ENCODE results near the gene MEFV. TPM values are rescaled to one million over a fixed set of nuclear protein-coding genes. Genes with fewer than 3 reads are reported as not detected.
A peak's percentile ranks its signal among the peaks of the same experiment; 100 is the strongest.

Gene MEFV
- total and polyA plus RNA-seq, 2 of the 13 experiments (the other 11 are each of a cell fraction or from before 2014, with no cell fraction given): 0.22 TPM; not detected in 1

DNA sequence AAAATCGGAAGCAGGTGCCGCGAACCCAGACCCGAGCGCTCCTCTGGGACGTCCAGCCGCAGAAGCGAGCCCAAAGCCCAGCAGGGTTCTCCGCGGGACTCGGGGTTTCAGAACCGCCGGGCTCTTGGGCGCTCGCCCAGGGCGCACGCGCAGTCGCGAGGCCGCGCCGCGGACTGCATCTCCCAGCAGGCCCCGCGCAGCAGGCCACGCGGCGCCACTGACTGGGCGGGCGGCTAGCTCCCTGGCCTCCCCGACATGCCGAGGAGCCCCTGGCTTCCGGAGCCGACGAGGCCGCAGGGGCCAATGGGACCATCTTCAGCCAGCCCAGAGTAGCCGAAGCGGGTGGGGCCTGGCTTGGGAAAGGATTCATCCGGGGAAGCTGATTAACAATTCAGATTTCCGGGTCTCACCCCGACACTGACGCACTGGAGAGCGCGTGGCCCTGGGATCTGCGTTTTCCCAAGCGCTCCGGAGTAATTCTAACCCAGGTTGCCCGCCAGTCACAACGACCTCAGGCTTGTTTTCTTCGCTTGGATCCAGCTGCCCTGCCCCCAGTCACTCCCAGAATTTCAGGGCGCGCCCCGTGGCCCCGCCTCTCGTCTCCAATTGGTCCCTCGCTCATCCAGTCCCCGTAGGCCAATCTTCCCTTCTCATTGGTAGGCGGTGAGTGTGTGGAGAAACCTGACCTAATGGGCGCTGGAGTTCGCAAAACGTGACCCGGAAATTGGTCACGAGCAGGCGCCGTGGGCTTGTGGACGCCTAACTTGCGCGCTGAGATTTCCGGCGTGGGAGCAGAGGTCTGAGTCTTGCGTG lies 26.5 kb upstream of the MEFV start, which contains the start of gene ZNF263:
Gene ZNF263 (plus strand): TSS at position 762 of the 813 bp plus-strand sequence. CDS start 328 bp downstream, outside the sequence.
- peaks cover 42% of the 10 kb centered on the region for H3K79me2 ChIP-seq (ENCODE audit: insufficient read depth, low read length)
- peaks cover 45% of the 10 kb centered on the region for H3K4me1 ChIP-seq (ENCODE audit: insufficient read depth, low read length)
- peak within 1 kb of the TSS; percentile 79 to 100 (median 99) for H3K4me3 ChIP-seq (replicated peaks in 1 of 3; ENCODE audit: insufficient read depth in 1 of 3, low read depth in 2 of 3, low read length in 3 of 3)
- H3K4me2 ChIP-seq (ENCODE audit: low read depth, low read length): peak within 1 kb of the TSS; percentile 87
- ChIA-PET CTCF (ENCODE audit: low intra/inter-chr PET ratio, low total read pairs) (no interaction called here), POLR2A (interaction anchor here (0.9 to 3.0 kb wide), 21 partner anchors 9 to 371 kb away, joined by 3 to 64 read pairs (median 6); partner anchors contain the start of genes CLUAP1, DNASE1, NAA60 and ZNF174)
- peak within 1 kb of the TSS; percentile 99 for H3K27ac ChIP-seq (ENCODE audit: extremely low read length, insufficient read depth, low read length)
- H3K36me3 ChIP-seq (replicated peaks in 1 of 2; ENCODE audit: control insufficient read depth in 1 of 2, insufficient read depth in 2 of 2, low read length in 2 of 2): peaks cover 7 to 16% of the 10 kb centered on the region in 2 experiments
- peak; percentile 93 for FAIRE-seq
- H4K20me1 ChIP-seq (ENCODE audit: insufficient read depth, low read length): peaks cover 23% of the 10 kb centered on the region
- H3K27me3 ChIP-seq (ENCODE audit: control insufficient read depth in 1 of 2, insufficient read depth in 2 of 2, low read length in 2 of 2): no peaks in the 10 kb centered on the region; a peak in 1 of 5 replicates
- no peaks in the 10 kb centered on the region for H3K9me3 ChIP-seq (ENCODE audit: low read length)
- TSS peak; percentile 94 for BruUV-seq (replicated peaks)
- in situ Hi-C loops (cut with HindIII; ENCODE audit: extremely low pct_ligation_motif_present, low pct_unique_long_range_greater_than_20kb) (no loop called here), intact Hi-C loops (cut with micrococcal nuclease; ENCODE audit: unreplicated experiment) (loop anchor here (1.0 to 2.0 kb wide), 3 partner anchors 18 to 118 kb away; partner anchors contain the start of genes ZNF174 and ZSCAN32)
- WGBS (ENCODE audit: low lambda C conversion rate): 2% methylated on average over 39 of the region's 72 CpGs
- H2AFZ ChIP-seq (ENCODE audit: low read length): no peak within 1 kb of the TSS
- peak; percentile 93 for ATAC-seq
- peak; percentile 97 for DNase-seq (ENCODE audit: low spot score)
- H3K9ac ChIP-seq (ENCODE audit: insufficient read depth, low read depth, low read length): peak within 1 kb of the TSS; percentile 96
- TF ChIP-seq, protein P1, sequence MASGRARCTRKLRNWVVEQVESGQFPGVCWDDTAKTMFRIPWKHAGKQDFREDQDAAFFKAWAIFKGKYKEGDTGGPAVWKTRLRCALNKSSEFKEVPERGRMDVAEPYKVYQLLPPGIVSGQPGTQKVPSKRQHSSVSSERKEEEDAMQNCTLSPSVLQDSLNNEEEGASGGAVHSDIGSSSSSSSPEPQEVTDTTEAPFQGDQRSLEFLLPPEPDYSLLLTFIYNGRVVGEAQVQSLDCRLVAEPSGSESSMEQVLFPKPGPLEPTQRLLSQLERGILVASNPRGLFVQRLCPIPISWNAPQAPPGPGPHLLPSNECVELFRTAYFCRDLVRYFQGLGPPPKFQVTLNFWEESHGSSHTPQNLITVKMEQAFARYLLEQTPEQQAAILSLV (CRISPR knock-in tag; IDR thresholded peaks at IDR 0.05; ENCODE audit: borderline replicate concordance): 0 out of 2 replicates have a peak, but pooled peaks have one; percentile 1
- no peak for TF ChIP-seq SRSF9 (IDR thresholded peaks at IDR 0.05; ENCODE audit: borderline replicate concordance, insufficient read depth, low read depth, low read length, poor library complexity, severe bottlenecking)
- 0 out of 2 replicates have a peak, but pooled peaks have one; percentile 70 for TF ChIP-seq FOXM1 (CRISPR knock-in tag; IDR thresholded peaks at IDR 0.05)
- TF ChIP-seq, protein P2, sequence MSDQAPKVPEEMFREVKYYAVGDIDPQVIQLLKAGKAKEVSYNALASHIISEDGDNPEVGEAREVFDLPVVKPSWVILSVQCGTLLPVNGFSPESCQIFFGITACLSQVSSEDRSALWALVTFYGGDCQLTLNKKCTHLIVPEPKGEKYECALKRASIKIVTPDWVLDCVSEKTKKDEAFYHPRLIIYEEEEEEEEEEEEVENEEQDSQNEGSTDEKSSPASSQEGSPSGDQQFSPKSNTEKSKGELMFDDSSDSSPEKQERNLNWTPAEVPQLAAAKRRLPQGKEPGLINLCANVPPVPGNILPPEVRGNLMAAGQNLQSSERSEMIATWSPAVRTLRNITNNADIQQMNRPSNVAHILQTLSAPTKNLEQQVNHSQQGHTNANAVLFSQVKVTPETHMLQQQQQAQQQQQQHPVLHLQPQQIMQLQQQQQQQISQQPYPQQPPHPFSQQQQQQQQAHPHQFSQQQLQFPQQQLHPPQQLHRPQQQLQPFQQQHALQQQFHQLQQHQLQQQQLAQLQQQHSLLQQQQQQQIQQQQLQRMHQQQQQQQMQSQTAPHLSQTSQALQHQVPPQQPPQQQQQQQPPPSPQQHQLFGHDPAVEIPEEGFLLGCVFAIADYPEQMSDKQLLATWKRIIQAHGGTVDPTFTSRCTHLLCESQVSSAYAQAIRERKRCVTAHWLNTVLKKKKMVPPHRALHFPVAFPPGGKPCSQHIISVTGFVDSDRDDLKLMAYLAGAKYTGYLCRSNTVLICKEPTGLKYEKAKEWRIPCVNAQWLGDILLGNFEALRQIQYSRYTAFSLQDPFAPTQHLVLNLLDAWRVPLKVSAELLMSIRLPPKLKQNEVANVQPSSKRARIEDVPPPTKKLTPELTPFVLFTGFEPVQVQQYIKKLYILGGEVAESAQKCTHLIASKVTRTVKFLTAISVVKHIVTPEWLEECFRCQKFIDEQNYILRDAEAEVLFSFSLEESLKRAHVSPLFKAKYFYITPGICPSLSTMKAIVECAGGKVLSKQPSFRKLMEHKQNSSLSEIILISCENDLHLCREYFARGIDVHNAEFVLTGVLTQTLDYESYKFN (CRISPR knock-in tag; conservative IDR thresholded peaks at IDR 0.05): peak; percentile 68
- TF ChIP-seq MXI1 (IDR thresholded peaks at IDR 0.05; ENCODE audit: borderline replicate concordance, low read depth, low read length): peak; percentile 79; the same call in 2 of the 3 replicates
- peak in 1 of 2 experiments; percentile 31; a peak in 1 of 4 replicates for TF ChIP-seq KLF16 (CRISPR knock-in tag; IDR thresholded peaks at IDR 0.05)
- TF ChIP-seq YY1 (IDR thresholded peaks at IDR 0.05; ENCODE audit: insufficient read depth, insufficient replicate concordance, low read depth, low read length): peak; percentile 72
- TF ChIP-seq, protein P3, sequence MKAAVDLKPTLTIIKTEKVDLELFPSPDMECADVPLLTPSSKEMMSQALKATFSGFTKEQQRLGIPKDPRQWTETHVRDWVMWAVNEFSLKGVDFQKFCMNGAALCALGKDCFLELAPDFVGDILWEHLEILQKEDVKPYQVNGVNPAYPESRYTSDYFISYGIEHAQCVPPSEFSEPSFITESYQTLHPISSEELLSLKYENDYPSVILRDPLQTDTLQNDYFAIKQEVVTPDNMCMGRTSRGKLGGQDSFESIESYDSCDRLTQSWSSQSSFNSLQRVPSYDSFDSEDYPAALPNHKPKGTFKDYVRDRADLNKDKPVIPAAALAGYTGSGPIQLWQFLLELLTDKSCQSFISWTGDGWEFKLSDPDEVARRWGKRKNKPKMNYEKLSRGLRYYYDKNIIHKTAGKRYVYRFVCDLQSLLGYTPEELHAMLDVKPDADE (CRISPR knock-in tag; IDR thresholded peaks at IDR 0.05): peak; percentile 23; the same call in 1 of the 2 replicates
- peak; percentile 59; the same call in 1 of the 2 replicates for TF ChIP-seq SUZ12 (IDR thresholded peaks at IDR 0.05; ENCODE audit: low read depth, low read length)
- no peak for TF ChIP-seq ZNF296 (CRISPR knock-in tag; conservative IDR thresholded peaks at IDR 0.05)
- no peak for TF ChIP-seq ZNF720 (CRISPR knock-in tag; IDR thresholded peaks at IDR 0.05)
- no peak; the same call in 1 of the 2 replicates for TF ChIP-seq KAT7 (CRISPR knock-in tag; IDR thresholded peaks at IDR 0.05; ENCODE audit: borderline replicate concordance)
- TF ChIP-seq POLR2G (IDR thresholded peaks at IDR 0.05; ENCODE audit: low read depth, low read length): peak; percentile 91
- peak; percentile 79 for TF ChIP-seq TAF1 (CRISPR knock-in tag; IDR thresholded peaks at IDR 0.05)
- TF ChIP-seq, protein P4, sequence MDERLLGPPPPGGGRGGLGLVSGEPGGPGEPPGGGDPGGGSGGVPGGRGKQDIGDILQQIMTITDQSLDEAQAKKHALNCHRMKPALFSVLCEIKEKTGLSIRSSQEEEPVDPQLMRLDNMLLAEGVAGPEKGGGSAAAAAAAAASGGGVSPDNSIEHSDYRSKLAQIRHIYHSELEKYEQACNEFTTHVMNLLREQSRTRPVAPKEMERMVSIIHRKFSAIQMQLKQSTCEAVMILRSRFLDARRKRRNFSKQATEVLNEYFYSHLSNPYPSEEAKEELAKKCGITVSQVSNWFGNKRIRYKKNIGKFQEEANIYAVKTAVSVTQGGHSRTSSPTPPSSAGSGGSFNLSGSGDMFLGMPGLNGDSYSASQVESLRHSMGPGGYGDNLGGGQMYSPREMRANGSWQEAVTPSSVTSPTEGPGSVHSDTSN (CRISPR knock-in tag; IDR thresholded peaks at IDR 0.05): no peak
